T47D (cell line): ENCODE data around the gene TLL2.
A peak's percentile ranks its signal among the peaks of the same experiment; 100 is the strongest.

Experiments used
- DNase-seq, 2 experiments: peaks; one replicate each; pipeline versions ENCODE4 v3.0.0 to v3.0.0-alpha.2; 2011 to 2012; ENCODE audit warnings: low read depth in 1 of 2, low spot score in 1 of 2
- JUND ChIP-seq: IDR thresholded peaks from 2 replicates; pipeline ENCODE4 v1.6.1; 2012; ENCODE audit warnings: low read depth
- in situ Hi-C: cut with HindIII; loops from 2 replicates; pipeline ENCODE4 v1.10.0; 2016; ENCODE audit warnings: low sequenced_read_pairs, low pct_unique_long_range_greater_than_20kb

Gene TLL2

DNA sequence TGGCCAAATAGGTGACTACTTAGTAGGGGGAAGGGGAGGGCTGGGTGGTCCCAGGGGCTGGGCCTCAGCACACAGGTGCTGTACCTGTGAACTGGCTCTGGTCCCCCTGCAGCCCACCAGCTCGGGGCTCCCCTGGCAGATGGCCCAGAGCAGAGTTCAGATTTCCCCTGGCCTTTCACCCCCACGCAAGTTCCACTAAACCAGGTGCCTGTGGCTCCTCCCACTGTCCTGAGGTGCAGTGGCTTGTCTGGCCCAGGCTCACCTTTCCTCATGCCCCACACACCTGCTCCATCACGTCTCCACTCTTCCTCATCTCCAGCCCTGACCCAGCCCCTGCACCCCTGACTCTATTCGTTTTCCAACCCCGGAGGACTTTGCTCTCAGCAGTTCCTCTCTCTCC is 107.6 kb downstream of the TLL2 start:
- in situ Hi-C loops, result no loop called here
- DNase-seq, result no peak
- TF ChIP-seq JUND, result no peak

DNA sequence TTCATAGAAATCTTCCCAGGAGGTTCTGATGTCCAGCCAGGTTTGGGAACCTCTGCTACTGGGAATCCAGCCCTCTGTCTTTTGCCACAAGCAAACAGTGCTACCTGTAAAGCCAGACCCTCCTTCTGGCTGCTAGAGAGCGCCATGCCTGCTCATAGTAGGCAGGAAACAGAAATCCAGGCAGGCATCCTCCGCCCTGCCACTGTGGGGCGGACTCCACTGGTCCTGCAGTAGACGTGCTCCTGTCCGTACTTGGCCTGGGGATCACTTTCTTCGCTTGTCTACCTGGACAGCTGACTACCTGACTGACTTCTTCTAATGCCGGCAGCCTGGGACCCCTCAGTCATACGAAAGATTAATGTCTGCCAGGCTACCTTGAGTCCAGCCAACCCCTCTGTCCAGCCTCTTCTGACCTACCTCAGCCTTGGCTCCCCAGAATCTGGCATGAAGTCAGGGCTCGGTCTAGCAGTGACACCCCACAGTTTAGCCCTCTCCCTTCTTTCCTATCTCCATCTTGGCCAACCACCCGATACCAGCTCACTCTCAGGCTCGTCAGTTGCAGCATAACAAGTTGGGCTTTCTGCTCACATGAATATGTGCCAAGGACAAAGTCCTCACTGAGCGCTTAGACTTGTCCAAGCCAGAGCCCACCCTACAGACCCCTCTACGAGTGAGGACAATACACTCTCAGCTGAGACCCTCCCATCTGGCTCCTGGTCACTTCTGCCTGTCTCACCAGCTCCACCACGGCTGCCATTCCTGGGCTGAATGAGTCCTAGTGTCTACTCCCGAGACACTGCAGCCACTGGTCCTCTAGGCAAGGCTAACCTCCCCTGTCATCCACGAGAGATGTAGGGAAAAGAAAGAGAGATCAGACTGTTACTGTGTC is 111.1 kb downstream of the TLL2 start:
- no peak for TF ChIP-seq JUND
- in situ Hi-C loops, result no loop called here
- DNase-seq, result peak in 1 of 2 experiments; percentile 44

DNA sequence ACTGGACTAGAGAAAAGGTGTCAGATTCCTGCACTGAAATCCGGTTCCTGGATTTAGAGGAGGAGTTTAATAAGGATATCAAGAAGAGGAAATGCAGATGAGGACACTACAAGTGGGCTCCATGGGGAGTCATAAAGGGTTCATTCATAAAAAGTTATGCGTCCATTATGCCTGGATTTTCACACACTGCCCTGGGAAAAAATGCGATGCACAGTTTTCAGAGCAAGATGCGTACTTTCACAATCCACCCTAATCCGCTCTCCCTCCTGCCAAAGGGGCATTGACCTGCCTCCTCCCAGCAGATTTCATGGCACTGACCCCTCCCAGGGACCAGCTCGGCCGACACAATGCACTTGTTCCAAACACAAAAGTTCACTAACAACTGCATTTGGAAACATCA is 112.7 kb downstream of the TLL2 start:
- in situ Hi-C loops, result no loop called here
- DNase-seq, result no peak
- TF ChIP-seq JUND, result no peak

DNA sequence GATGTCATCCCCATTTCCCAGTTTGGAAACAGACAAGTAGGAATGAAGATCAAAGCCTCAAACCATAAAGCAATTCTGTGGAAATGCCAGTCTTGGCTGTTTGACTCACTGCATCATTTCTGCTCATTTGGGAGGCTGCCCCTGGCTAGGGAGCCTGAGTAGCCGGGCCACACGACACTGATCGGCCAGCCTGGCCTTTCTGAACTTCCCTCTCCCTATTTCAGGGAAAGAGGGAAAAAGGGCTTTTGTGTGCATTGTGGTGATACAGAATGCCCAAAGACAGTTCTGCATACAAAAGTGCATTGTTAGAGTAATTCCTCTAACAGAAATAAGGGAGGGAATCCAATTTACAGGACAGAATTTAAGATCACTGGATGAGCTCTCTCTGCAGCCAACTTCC is 113.3 kb downstream of the TLL2 start:
- in situ Hi-C loops, result no loop called here

DNA sequence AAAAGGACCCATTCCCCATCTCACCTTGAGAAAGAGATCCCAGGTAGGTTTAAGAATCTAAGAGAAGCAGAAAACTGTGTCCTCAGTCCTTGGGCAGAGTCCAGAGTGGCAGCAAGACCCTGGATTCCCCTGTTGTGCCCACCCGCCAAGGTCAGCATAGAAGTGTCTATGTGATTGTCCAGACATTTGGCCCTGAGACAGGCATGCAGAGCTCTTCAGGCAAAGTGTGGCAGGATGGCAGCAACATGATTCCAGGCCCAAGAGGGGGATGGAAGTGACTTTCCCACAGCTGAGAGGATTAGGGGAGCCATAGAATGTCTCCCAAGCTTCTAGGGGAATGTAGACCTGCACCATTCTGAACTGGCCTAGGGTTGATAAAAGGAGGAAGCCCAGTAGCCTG is 115.8 kb downstream of the TLL2 start:
- in situ Hi-C loops, result no loop called here
- TF ChIP-seq JUND, result no peak
- no peak for DNase-seq

More for the DNA sequence above, 113.3 kb downstream of the TLL2 start:
- TF ChIP-seq JUND, result no peak
- no peak for DNase-seq

DNA sequence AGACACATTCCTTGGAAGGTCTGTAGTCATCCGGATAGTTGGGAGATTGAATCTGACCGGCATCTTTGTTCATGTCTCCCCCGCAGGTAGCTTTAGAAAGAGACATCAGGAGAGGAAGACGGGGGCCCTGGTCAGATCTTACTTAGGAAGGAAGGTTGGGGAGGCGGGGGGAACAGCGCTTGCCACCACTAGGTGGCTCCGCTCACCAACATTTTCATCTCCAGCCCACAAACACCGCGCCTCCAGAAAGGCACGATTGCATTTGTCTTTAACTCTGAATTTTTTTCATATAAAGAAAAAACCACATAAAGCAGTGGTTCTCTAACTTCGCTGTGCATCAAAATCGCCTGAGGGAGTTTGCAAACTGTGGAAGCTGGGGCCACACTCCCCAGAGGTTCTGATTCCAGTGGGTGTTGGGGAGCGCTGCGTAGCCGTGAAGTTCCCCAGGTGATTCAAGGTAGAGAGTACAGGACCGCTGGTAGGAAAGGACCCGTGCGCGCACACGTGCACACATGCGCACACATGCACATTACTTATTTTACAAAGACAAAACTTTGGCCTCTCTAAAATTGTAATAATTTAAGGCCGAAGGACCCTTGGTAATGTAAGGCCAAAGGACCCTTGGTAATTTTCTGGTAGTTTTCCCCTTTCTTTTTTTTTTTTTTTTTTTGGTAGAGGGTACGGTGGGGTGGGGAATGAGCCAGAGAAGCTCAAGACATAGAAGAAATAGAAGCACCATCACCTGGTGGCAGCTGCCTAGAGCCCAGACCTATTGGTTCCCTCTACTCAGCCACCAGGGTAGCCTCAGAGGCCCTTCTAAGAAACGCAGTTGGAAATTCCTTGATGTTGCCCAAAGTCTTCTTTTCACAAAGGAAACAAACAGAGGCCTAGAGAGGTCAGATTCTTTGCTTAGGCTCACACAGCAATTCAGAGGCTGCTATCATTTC is 117.5 kb downstream of the TLL2 start:
- in situ Hi-C loops, result no loop called here
- no peak for TF ChIP-seq JUND
- peak; percentile 78 to 82 for DNase-seq

DNA sequence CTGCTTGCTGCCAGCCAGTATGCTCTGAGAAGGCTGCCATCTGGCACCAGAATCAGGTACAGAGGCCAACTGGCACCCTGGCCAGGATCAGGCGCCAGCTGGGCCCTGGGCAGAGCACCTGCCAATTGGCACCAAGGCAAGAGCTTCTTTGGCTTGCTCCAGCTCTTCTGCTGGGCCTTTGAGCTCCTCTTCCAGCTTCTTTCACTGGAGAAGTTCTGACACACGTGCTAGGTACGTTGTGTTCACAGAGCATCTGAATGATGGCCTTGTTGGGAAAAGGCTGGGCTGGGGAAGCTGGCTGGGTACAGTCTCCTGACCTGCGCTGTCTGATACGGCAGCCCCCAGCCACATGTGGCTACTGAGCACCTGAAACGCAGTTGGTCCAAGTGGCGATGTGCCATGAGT is 123.3 kb downstream of the TLL2 start:
- TF ChIP-seq JUND, result no peak
- peak; percentile 55 to 82 for DNase-seq
- in situ Hi-C loops, result no loop called here

DNA sequence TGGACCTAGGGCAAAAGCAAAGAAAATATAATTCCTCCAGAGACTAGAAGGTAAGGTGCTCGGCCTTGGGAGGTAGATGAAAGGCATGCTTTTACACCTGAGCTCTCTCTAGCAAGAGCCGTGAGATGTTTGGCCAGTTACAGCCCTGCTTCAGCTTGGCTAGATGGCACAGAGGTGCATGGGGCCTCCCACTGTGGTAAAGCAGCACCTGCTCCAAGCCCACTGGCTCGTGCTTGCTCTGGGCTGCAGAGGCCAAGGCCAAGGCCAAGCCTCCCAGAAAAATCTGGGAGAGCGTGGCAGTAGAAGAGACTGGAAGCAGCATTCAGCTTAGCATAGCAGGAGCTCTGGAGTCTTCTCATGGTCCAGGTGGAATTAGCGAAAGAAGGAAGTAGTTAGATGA is 123.9 kb downstream of the TLL2 start:
- DNase-seq, result no peak
- in situ Hi-C loops, result no loop called here
- no peak for TF ChIP-seq JUND

DNA sequence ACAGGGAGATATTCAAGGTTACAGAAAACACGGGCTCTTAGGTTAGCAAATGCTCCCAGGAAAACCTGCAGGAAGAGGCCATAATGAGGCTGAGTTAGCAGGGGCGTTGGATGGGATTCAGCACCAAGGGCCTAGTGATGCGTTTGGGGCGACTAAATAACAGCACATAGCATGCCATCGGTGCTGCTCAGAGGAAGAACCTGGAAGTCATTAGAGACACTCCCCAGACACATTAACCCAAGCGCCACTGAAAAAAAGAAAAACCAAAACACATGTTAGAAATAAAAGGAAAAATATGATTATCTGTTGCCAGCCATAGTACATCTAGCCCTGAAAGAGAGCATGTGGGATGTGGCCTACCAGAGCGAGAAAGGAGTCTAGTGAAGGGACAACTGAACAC is 126.1 kb downstream of the TLL2 start:
- no peak for TF ChIP-seq JUND
- in situ Hi-C loops, result no loop called here
- no peak for DNase-seq

DNA sequence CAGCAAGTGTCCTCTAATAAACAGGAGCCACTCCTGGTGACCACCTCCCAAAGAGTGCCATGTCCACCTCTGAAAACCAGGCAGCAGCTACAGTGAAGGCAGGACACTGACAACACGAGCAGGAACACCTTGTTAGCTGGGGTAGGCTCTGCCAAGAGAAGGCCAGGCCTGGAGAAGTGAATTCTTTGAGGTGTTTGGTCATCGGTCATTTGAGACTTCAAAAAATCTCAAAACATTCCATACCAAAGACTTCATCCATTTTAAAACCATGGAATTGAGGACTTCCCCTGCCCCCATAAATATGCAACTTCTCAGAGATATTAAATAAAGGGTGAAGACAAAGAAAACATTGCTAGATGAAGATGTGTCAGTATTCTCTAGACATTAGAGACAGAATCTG is 126.6 kb downstream of the TLL2 start:
- in situ Hi-C loops, result no loop called here
- no peak for DNase-seq

DNA sequence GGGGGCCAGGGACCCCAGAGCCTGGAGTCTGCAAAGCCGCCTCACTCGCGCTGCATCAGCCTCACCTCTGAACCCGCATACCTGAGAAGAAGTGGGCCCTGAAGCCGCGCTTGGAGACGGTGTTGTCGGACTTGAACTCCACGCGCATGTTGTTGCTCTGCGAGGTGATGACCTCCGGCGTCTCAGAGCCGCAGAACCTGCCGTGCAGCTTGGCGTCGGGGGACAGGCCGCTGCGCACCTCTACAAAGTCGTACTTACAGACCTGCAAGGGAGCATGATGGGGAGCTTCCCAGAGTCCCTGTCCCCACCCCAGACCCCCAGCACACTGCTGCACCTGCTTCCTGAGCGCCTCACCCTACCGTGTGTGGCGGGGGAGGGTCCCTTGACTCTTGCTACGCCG is 129.2 kb downstream of the TLL2 start:
- peak in 1 of 2 experiments; percentile 56 for DNase-seq
- TF ChIP-seq JUND, result no peak
- in situ Hi-C loops, result no loop called here

More for the DNA sequence above, 126.6 kb downstream of the TLL2 start:
- no peak for TF ChIP-seq JUND

DNA sequence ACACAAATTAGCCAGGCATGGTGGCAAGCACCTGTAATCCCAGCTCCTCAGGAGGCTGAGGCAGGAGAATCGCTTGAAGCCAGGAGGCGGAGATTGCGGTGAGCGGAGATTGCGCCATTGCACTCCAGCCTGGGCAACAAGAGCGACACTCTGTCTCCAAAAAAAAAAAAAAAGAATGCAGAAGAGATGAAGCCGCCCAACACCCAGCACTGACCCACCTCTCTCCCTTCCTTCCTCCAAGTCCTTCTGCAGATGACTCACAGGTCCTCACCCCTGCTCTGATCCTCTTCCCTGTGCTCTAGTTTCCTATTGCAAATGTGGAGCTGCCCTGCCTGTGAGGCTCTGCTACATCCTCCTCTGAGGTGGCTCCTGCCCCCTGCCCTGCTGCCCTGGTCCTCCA is 132.9 kb downstream of the TLL2 start:
- DNase-seq, result no peak
- in situ Hi-C loops, result no loop called here
- no peak for TF ChIP-seq JUND

DNA sequence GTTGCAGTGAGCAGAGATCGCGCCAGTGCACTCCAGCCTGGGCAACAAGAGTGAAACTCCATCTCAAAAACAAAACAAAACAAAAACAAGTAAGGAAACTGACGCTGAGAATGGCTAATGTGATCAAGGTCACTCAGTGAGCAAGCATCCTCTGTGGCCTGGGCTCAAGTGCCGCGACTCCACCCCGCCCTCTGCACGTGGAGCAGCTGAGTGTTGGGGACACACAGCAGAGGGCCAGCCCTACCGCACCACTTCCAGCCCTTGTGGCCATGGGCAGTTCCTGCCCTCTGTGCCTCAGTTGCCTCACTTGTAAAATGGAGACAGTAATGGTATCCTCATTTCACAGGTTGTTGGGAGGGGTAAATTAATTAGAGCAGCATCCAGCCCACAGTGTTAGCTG is 134.0 kb downstream of the TLL2 start:
- TF ChIP-seq JUND, result no peak
- in situ Hi-C loops, result no loop called here
- no peak for DNase-seq
